ENCODE measurements around the gene LRRC14B.

- TF ChIP-seq CTCF (IDR thresholded peaks at IDR 0.05) (no peak), POLR2A (IDR thresholded peaks at IDR 0.05) (no peak)
These were observed 17.3 kb downstream of the LRRC14B start for GRCh38 chr5:208449-209114.

Data from esophagus squamous epithelium (tissue), 4 donors.